GM08714 (cell line): ENCODE data around the gene B3GNT5.

ENCODE experiments used
- H3K4me3 ChIP-seq: fragments of 200-500 bp; sonication (Bioruptor generic); 2 replicates; pipeline ENCODE4 v1.5.1; 2014; ENCODE audit warnings: mild to moderate bottlenecking, low read length, inconsistent platforms
- ZNF274 ChIP-seq: IDR thresholded peaks from 2 replicates; pipeline ENCODE4 v1.6.1; 2012; ENCODE audit warnings: mild to moderate bottlenecking, low read depth, low read length

The B3GNT5 gene, protein sequence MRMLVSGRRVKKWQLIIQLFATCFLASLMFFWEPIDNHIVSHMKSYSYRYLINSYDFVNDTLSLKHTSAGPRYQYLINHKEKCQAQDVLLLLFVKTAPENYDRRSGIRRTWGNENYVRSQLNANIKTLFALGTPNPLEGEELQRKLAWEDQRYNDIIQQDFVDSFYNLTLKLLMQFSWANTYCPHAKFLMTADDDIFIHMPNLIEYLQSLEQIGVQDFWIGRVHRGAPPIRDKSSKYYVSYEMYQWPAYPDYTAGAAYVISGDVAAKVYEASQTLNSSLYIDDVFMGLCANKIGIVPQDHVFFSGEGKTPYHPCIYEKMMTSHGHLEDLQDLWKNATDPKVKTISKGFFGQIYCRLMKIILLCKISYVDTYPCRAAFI

DNA sequence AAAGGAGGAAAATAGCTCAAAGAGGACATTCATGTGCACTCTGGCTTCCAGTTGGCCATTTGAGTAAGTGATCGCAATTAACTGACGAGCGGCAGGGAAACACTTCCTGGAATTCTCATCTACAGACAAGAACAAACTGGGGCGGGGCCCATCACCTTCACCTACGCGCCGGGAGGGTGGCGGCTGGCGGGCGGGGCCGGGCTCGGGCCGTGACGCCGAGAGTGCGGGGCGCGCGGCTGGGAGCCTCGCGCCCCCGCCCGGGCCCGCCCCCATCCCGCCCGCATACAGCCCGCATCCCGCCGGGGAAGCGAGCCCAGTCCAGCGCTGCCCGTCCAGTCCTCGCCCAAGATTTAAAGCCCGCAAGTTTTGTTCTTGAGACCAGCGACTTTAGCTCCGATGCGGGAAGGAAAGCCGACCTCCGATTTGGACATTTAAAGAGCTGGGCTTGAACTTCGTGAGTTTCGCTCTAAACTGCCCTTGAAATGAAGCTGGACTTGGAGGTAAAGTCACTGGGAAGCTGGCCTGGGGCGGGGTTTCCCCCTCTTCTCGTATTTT, at the start of gene B3GNT5:
B3GNT5 (plus strand) TSS at position 281 of the 555 bp plus-strand sequence. CDS start 16,546 bp downstream, outside the sequence.
- TF ChIP-seq ZNF274 = no peak
- peak within 1 kb of the TSS; percentile 47; the same call in 1 of the 2 replicates for H3K4me3 ChIP-seq

DNA sequence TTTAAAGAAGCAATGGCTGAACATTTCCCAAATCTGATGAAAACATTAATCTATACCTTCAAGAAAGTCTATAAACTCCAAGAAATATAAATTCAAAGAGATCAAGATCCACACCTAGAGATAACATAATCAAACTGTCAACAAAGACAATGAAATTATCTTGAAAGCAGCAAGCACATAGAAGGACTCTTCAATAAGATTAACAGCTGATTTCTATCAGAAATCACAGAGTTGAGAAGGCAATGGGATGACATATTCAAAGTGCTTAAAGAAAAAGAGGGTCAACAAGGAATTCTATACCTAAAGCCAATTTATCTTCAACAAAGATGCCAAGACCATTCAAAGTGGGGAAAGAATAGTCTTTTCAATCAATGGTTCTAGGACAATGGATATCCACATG, 49.4 kb upstream of the B3GNT5 start:
- H3K4me3 ChIP-seq = no peak overlapping the region
- TF ChIP-seq ZNF274 = no peak

DNA sequence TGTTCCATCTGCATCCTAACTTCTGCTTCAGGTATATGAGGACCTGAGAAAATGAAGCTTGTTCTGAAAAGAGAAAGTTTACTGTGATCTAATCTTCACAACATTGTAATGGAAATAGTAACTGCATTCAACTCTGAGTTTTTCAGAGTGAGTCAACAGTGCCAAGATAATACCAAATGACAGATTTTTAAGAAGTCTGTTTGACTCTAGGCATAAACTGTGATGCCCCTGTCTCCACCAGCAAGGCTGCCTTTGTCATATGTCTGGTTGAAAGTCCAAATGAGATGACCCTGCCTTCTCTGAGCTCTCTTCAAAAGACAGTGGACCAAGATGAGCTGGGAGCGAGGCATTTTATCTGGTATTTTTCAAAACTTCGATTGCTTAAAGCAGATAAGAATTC, 44.8 kb upstream of the B3GNT5 start:
- TF ChIP-seq ZNF274 = no peak

DNA sequence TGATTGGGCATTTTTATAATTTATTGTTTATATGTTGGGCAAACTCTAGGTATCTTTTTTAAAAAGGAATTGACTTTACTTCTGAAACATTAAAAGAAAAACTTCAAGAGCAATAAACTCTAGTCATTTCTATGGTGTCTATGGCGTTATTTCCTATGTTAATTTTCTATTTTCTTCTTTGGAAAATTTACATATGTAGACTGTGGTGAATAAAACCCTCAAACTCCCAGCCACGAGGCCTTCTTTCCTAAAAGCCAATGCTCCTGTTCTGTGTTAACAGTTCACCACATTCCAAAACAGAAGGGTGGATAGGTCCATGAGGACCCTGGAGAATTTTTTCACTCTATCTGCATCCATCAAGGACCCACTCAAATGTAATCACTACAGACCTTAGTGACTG, 44.3 kb upstream of the B3GNT5 start:
- no peak for TF ChIP-seq ZNF274
- no peak overlapping the region for H3K4me3 ChIP-seq

More for the DNA sequence above, 44.8 kb upstream of the B3GNT5 start:
- H3K4me3 ChIP-seq = no peak overlapping the region

DNA sequence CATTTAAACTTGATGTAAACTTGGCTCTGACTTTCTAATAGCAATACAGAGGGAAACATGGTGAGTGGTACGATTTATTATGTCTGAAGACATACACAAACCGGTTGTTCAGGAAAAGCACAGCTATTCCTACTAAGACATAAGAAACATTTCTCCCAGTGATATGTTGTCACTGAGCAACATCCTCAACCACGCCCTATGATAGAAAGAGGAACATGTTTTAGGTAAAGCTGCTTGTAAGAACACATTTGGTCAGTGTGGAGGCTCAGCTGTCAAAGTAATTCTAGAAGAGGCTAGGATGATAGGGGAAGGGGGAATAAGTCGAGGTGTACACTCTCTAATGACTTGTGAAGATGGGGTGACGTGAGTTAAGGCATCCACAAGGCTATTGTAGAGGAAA, 42.7 kb upstream of the B3GNT5 start:
- no peak for TF ChIP-seq ZNF274

DNA sequence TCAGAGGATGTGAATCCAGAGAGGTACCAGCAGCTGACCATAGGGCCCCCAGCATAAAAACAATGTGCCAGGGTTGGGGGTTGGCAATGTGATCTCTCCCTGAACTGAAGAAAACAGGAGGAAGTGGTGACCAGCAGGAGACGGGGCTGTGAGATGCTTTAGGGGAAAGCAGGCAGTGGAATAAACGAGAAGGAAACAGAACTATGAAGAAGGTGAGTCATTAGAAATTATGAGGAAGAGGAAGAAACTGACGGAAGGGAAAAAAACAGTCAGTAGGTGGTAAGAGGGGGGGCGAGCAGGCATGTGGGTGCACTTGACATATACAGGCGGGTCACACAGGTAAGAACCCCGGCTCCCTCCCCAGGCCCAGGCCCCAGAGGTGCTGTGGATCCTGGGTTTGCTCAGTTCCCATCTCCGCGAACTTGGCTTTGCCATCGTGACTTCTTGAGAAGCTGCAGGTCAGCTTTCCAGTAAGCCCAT, 42.2 kb upstream of the B3GNT5 start:
- TF ChIP-seq ZNF274 = no peak
- H3K4me3 ChIP-seq = no peak overlapping the region

More for the DNA sequence above, 42.7 kb upstream of the B3GNT5 start:
- no peak overlapping the region for H3K4me3 ChIP-seq

DNA sequence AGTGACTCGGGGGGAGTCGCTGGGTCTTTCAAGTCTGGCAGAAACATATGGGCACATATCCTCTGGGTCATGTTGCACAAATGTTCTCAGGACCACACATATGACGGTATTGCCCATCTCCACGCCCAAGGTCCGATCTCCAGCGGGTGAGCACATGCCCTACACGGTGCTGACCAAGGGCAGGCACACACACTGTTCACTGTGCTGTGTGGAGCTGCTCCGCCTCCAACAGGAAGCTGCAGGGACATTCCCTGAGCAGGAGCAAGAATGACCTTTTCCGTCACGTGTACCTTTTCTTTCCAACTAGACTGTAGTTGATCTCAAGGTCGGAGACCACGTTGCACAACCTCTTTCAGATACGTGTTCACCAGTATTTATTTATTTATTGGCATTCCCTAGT, 41.7 kb upstream of the B3GNT5 start:
- no peak for TF ChIP-seq ZNF274
- H3K4me3 ChIP-seq = no peak overlapping the region

DNA sequence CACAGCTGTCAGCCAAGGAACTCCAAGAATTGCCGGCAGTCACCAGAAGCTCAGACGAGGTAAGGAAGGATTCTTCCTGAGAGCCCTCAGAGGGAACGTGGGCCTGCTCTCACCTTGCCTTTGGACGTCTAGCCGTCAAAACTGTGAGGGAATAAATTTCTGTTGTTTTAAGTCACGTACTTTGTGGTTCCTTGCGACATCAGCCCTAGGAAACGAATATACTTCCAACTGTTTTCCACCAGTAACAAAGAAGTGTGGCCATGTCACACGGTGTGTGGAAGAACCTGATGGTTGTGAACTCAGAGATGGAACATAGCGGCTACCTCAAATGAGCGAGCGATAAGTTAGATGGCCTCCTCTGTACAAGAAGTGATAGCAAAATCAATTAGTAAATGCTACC, 41.0 kb upstream of the B3GNT5 start:
- H3K4me3 ChIP-seq = no peak overlapping the region

DNA sequence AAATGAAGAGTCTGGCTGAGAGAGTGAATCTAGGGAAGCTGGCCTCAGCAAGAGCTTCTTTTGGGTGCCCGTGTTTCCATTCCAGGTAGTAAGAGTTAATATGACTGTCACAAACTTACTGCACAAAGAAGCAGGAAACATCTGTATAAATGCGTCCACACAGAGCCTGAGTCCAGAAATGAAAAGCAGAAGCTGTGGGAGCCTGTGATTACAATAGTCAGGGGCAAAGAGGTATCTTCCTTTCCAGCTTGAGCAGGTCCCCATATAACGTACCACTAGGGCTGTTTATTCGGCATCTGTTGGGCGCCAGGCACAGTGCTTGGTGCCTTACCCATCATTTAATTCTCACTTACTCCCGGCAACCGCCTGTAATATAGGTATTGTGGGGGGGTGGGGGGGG, 40.5 kb upstream of the B3GNT5 start:
- no peak overlapping the region for H3K4me3 ChIP-seq
- no peak for TF ChIP-seq ZNF274

More for the DNA sequence above, 41.0 kb upstream of the B3GNT5 start:
- TF ChIP-seq ZNF274 = no peak

DNA sequence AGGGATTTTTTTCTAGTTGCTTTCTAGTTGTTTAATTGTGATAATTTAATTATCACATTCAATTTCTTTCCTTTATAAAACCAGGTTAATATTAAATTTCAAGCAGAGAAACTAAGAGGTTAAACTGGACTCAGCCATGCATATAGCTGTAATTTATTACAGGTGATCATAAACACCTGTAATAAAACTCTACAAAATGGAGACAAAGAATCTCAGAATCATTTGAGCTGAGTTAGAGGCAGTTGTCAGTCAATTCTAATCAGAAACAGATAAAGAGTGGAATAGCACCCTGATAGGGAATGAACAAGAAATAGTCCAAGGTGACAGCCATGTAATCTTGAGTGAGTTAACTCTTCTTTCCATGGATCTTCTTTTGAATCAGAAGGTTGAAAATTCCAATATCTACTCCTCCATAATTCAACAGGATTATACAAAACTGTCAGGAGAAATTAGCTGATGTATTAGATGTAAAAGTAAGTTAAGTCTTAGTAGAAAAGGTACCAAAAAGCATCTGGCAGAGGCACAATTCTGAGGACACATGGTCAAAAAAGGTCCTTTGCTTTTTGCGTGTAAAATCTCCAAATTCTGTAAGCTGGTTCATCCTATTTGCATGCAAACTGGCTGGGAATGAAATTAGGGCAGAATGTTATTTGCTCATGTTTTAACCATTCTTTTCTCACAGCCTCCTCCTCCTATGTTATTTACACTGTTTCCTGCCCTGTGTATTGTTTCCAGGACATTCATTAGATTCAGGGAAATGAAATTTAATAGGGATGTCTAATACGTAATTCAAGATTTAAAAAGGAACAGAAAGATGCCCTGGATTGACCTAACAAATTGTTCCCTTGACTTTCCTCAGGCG, 39.4 kb upstream of the B3GNT5 start:
- TF ChIP-seq ZNF274 = no peak
- no peak overlapping the region for H3K4me3 ChIP-seq

DNA sequence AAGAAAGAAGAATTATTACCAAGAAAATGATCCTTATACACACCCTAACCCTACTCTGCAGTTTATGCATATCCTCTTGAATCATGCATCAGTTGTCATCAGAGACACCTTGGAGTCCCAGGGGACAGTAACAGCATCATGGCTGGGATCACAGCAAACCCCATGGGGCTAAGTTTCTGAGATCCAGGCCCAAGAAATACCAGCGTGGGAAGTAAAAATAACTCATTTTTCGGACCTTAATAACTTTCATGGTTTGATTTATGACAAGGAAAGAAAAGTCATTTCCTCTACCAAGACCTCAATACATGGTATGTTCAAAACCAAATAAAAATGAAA, 38.8 kb upstream of the B3GNT5 start:
- no peak overlapping the region for H3K4me3 ChIP-seq
- no peak for TF ChIP-seq ZNF274

DNA sequence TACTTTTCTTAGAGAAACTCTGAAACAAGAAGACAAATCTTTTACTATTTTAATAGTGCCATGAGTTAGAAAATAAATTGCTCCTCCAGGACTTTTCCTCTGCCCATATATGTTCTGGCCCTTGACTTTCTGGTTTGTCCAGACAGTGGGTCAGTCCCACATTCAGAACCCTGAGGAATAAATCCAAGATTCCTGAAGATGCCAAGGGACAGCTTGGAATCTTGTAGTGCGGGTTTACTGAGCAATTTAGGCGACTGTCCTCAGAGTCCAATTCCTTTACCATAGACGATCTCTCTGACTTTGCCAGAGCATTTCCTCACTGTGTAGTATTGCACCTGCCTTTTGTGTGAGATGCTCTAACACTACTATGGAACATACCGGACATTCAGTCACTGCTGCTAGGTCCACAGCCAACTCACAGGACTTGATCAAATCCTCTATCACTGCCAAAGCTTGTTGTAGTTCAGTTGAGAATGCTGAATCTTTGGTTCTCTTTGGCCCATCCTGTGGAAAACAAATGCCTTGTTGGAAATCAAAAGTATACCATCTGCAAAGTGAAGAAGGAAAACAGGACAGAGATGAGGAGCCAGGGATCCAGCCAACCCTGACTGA, 37.4 kb upstream of the B3GNT5 start:
- TF ChIP-seq ZNF274 = no peak
- no peak overlapping the region for H3K4me3 ChIP-seq

DNA sequence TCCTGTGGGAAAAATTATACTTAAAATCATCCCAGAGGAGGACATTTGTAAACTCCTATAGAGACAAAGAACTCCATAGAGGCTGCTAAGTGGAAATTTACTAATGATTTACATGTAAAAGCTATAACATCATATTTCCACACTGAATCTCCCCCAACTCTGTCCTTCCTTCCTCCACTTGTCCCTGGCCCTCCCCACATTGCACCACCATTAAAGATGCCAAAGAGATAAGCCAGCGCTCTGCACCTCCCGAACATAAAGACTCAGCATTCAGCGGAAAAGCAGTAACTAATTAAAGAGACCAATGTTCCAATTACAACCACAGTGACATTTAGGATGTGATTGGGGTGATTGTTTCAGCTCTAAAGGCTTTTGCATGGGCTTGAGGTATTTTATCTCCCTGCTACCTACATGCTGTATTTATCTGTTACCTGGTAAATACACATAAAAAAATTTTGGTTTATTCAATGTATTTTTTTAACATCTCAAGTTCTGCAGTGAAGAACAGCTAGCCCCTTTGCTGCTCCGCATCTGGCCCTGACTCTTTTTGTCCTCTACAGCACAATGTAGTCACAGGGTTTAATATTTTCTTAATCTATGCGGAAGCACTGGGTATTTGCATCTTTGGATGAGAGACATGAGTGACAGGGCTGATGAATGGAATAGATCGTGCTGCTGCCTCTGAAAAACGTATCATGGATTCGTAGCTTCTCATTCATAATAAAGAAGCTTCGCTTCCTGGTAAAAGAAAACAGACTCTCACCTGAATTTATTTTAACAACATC, 35.3 kb upstream of the B3GNT5 start:
- no peak for TF ChIP-seq ZNF274
- no peak overlapping the region for H3K4me3 ChIP-seq
